A673 (cell line): ENCODE measurements around the gene COA8. TPM values are rescaled to one million over a fixed set of nuclear protein-coding genes. Genes with fewer than 3 reads are reported as not detected.

ENCODE experiments used
- BruUV-seq: library from RNA; stranded (reverse); fragments of 400-500 nt; replicated peaks from 2 replicates; lab custom pipeline; 2021; lab: Mats Ljungman, UMichigan
- CTCF ChIA-PET: fragments of 300-600 bp; sonication (Branson Sonifier 250); formaldehyde crosslinking; loops from one replicate; lab custom pipeline; 2022; ENCODE audit warnings: antibody characterized with exemption; lab: Charles Lee
- POLR2A ChIA-PET: fragments of 300-600 bp; sonication (Branson Sonifier 250); formaldehyde crosslinking; loops from one replicate; lab custom pipeline; 2022; ENCODE audit warnings: antibody characterized with exemption; ENCODE audit not compliant: low non-redundant PET; lab: Charles Lee
- DNase-seq: peaks from one replicate; pipeline ENCODE4 v3.0.0-alpha.2; 2015; ENCODE audit warnings: low spot score
- H3K27ac ChIP-seq: fragments of 200-600 bp; sonication (generic); 2 replicates; pipeline ENCODE4 v1.5.1; 2016; ENCODE audit warnings: mixed run types, low read depth, mild to moderate bottlenecking, mixed read lengths, antibody characterized with exemption, low read length; ENCODE audit not compliant: poor library complexity, severe bottlenecking
- H3K27me3 ChIP-seq: fragments of 200-600 bp; sonication (generic); replicated peaks from 2 replicates; pipeline ENCODE4 v1.6.1; 2017; ENCODE audit warnings: mixed run types, low read depth, mild to moderate bottlenecking, mixed read lengths, antibody characterized with exemption, low read length; ENCODE audit not compliant: insufficient read depth, poor library complexity
- H3K36me3 ChIP-seq: fragments of 200-600 bp; sonication (generic); 2 replicates; pipeline ENCODE4 v1.6.1; 2016; ENCODE audit warnings: mixed run types, mild to moderate bottlenecking, mixed read lengths, antibody characterized with exemption, low read length; ENCODE audit not compliant: insufficient read depth, poor library complexity, severe bottlenecking
- H3K4me1 ChIP-seq: fragments of 200-600 bp; sonication (generic); 2 replicates; pipeline ENCODE4 v1.6.1; 2017; ENCODE audit warnings: mixed run types, mild to moderate bottlenecking, mixed read lengths, antibody characterized with exemption, low read length; ENCODE audit not compliant: insufficient read depth, poor library complexity, severe bottlenecking
- H3K4me3 ChIP-seq: fragments of 200-600 bp; sonication (generic); 2 replicates; pipeline ENCODE4 v1.5.1; 2016; ENCODE audit warnings: low read depth, mixed run types, mild to moderate bottlenecking, mixed read lengths, low read length; ENCODE audit not compliant: poor library complexity, severe bottlenecking
- H3K9me3 ChIP-seq: fragments of 200-600 bp; sonication (generic); 2 replicates; pipeline ENCODE4 v1.6.1; 2016; ENCODE audit warnings: mixed run types, low read depth, mild to moderate bottlenecking, mixed read lengths, antibody characterized with exemption, low read length; ENCODE audit not compliant: poor library complexity, severe bottlenecking
- CTCF ChIP-seq: fragments of 300-800, 200-600 bp; sonication (generic); conservative IDR thresholded peaks from 2 replicates; pipeline ENCODE4 v1.5.1; 2017; ENCODE audit warnings: low read depth, mild to moderate bottlenecking, antibody characterized with exemption, low read length, moderate library complexity, mixed read lengths
- EZH2 ChIP-seq: fragments of 200-600 bp; sonication (generic); IDR thresholded peaks from 2 replicates; pipeline ENCODE4 v1.6.1; 2017; ENCODE audit warnings: borderline replicate concordance, low read depth, mild to moderate bottlenecking, mixed read lengths, antibody characterized with exemption, low read length; ENCODE audit not compliant: poor library complexity, severe bottlenecking
- intact Hi-C: fragments of 100-400 bp; cut with micrococcal nuclease; formaldehyde crosslinking; loops from one replicate; pipeline ENCODE4 v1.10.0; 2022; ENCODE audit not compliant: unreplicated experiment
- total RNA-seq: library from RNA; stranded (reverse); gene quantifications from 2 replicates; pipeline ENCODE4 v1.2.3, GENCODE V29; 2021

The COA8 gene
- total RNA-seq, 1 experiment from 2014 or later, result 51.0 TPM

DNA sequence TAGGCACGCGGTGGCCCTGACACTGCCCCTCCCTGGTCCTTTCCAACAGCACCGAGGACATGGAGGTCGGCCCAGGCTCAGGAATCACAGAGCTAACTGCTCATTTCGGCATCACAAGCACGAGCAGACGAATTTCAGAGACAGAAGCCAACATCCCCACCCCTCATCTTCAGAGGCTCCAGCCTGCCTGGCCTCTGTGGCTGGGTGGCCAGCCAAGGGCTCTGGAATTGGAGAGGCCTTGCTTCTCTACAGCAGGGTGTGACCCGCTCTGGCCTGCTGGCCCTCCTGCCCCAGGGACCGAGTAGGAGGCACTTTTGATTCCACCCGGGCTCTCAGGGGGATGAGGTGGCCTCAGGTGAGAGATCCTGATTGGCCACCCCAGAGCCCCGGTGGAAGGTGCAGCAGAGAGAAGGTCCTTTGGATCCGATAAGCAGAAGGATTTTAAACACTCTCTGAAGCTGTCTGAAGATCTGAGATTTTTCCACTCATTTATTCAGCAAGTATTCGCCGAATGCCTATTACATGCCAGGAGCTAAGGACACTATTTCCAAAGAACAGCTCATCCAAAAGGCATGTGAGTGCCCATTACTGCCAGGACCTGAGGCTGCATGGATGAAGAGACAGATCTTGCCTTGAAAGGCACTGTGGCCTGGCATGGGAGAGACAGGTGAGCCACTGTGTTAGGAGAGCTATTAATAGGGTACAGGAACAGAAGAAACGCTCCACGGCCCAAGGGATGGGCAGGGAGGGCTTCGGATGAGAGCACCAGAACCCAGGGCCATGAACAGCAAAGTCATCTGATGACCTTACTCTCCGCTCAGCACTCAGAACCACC lies 10.5 kb upstream of the COA8 start:
- CTCF ChIA-PET, result no interaction called here
- TF ChIP-seq EZH2 (no peak), CTCF (no peak)
- H3K27me3 ChIP-seq, result no peaks in the 10 kb centered on the region
- H3K9me3 ChIP-seq, result no peaks in the 10 kb centered on the region
- DNase-seq, result no peak
- intact Hi-C loops, result no loop called here
- POLR2A ChIA-PET, result no interaction called here
- no peaks in the 10 kb centered on the region for H3K36me3 ChIP-seq
- peaks cover 7% of the 10 kb centered on the region for H3K4me1 ChIP-seq
- no peak overlapping the region for H3K4me3 ChIP-seq
- no TSS peak for BruUV-seq
- no peak overlapping the region for H3K27ac ChIP-seq

DNA sequence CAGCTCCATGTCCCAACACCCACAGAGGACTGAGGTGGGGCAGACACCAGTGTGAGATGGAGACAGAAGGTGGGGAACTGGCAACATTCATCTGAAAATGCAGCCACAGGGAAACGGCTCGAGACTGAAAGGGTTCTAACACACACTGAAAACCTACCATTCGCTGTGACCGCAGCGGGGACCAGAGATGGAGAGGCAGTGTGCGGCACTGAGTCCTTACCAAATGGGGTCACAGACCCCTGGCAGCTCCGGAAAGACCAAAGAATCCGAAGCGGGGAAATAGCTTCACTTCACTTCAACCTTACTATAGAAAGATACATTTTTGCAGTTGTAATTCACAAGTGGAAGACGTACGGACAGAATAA lies 9.9 kb upstream of the COA8 start:
- H3K9me3 ChIP-seq, result no peaks in the 10 kb centered on the region
- TF ChIP-seq CTCF (no peak), EZH2 (no peak)
- no peaks in the 10 kb centered on the region for H3K27me3 ChIP-seq
- BruUV-seq, result no TSS peak
- no peak for DNase-seq
- H3K27ac ChIP-seq, result no peak overlapping the region
- no peak overlapping the region for H3K4me3 ChIP-seq
- POLR2A ChIA-PET, result no interaction called here
- CTCF ChIA-PET, result no interaction called here
- H3K36me3 ChIP-seq, result no peaks in the 10 kb centered on the region
- intact Hi-C loops, result no loop called here
- H3K4me1 ChIP-seq, result peaks cover 13% of the 10 kb centered on the region

- no TSS peak for BruUV-seq
- H3K4me1 ChIP-seq, result peaks cover 33% of the 10 kb centered on the region
Measured at GRCh38 chr14:103555559-103556337, 7.0 kb upstream of the COA8 start.

More at GRCh38 chr14:103555559-103556337, 7.0 kb upstream of the COA8 start:
- Histone ChIP-seq H3K27me3 (no peaks in the 10 kb centered on the region), H3K9me3 (no peaks in the 10 kb centered on the region), H3K4me3 (no peak overlapping the region), H3K36me3 (peaks cover 18% of the 10 kb centered on the region), H3K27ac (no peak overlapping the region)
- no peak for DNase-seq
- intact Hi-C loops, result no loop called here
- TF ChIP-seq EZH2 (no peak), CTCF (no peak)
- POLR2A ChIA-PET, result no interaction called here
- CTCF ChIA-PET, result no interaction called here
